ENCODE data around the gene KAZN.

- TF ChIP-seq FOXA1 (IDR thresholded peaks at IDR 0.05) (no peak), TARDBP (IDR thresholded peaks at IDR 0.05) (no peak), BHLHE40 (IDR thresholded peaks at IDR 0.05; ENCODE audit: borderline replicate concordance) (no peak), HDGF (IDR thresholded peaks at IDR 0.05; ENCODE audit: borderline replicate concordance) (no peak), FOXM1 (IDR thresholded peaks at IDR 0.05; ENCODE audit: borderline replicate concordance) (no peak), FOXK2 (IDR thresholded peaks at IDR 0.05) (no peak), SP1 (IDR thresholded peaks at IDR 0.05) (no peak), ELF4 (IDR thresholded peaks at IDR 0.05) (no peak), PKNOX1 (IDR thresholded peaks at IDR 0.05) (no peak), NFRKB (IDR thresholded peaks at IDR 0.05) (no peak), ZNF384 (IDR thresholded peaks at IDR 0.05) (no peak), L3MBTL2 (conservative IDR thresholded peaks at IDR 0.05) (no peak), SUZ12 (IDR thresholded peaks at IDR 0.05) (no peak)
Observed at GRCh38 chr1:15080328-15081007, 482.0 kb downstream of the KAZN start.

All from HEK293T (cell line).